GM19023 (cell line): ENCODE measurements around the gene ARTN.

ENCODE experiments used
- ATAC-seq: cut with Tn5 transposase; IDR thresholded peaks from one replicate; pipeline ENCODE4 v1.9.1; 2021; ENCODE audit warnings: mild to moderate bottlenecking, moderate library complexity; ENCODE audit not compliant: unreplicated experiment

ARTN gene

DNA sequence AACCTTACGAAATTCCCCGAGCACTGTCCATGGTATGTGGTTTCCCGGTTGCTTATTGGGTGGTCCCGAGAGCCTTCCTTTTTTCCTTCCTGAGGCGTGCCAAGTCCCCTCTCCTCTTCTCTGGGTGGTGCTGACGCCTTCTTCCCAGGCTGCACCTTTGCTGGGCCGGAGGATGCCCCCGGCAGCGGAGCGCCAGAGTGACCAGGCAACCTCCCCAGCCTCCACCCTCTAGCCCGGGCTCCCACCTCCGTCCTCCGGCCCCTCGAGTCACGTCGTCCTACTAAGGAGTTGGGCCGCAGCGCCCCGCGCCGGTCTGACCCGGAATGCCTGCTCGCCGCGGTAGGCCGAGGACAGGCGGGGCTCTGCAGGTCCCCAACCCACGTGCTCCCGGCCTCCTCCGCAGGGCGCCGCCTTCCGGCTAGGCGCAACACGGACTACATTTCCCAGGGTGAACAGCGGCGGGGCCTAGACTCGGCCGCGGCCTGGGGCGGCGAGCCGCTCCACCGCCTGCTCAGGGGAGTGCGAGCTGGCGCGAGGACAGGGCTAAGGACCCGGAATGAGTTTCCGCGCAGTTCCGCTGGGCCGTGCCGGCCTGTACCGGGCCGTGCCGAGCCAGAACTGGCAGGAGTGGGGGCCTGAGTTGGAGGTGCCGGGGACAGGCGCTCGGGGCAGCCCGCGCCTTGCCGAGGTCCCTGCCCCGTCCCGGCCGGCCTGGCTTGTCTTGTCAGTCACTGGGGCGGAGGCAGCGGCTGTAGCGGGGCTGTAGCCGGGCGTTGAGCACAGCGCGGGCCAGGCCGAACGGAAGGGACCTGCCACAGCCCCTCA lies 12.8 kb downstream of the ARTN start, which contains the start of gene IPO13:
IPO13 (plus strand) TSS at position 715 of the 825 bp plus-strand sequence. CDS start 651 bp downstream, outside the sequence.
- ATAC-seq: peak; percentile 91

GRCh38 chr1:43947061-43947873 lies 13.7 kb downstream of the ARTN start:
- ATAC-seq: peak; percentile 17

- no peak for ATAC-seq
Observed at GRCh38 chr1:43947874-43948437, 14.4 kb downstream of the ARTN start.

DNA sequence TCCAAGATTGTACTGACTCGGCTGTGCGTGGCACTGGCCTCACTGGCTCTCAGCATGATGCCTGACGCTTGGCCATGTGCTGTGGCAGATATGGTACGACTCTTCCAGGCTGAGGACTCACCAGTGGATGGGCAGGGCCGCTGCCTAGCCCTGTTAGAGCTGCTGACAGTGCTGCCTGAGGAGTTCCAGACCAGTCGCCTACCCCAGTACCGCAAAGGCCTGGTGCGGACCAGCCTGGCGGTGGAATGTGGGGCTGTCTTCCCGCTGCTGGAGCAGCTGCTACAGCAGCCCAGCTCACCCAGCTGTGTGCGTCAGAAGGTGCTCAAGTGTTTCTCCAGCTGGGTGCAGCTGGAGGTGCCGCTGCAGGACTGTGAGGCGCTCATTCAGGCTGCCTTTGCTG lies 16.1 kb downstream of the ARTN start:
- ATAC-seq: no peak

GRCh38 chr1:43951021-43951985 lies 17.7 kb downstream of the ARTN start:
- no peak for ATAC-seq

DNA sequence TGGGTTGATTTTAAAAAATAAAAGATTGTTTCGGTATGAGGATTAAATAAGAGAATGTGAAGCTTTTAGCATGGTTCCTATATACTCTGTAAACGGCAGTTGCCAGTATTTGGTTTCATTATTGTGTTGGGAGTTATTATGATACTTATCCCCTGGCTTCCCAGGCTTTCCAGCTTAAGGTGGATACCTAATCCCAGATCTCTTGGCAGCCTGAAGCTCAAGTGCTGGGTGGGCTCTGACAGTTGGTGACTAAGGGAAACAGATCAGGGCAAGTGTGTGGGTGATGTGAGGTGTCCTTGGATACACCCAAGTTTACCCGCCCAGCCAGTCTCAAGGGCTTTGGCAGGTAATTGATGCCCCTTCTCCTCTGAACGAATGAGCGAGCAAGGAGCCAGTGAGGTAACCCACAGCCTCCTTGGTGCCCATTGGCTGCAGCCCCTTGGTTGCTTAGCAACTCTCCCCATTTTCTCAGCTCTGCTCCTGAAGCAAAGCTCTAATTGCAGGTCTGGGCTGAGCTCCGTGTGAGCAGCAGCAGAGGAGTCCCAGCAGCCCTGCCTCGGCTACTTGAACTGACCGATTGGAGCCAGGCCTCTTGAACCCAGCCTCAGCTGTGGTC lies 19.2 kb downstream of the ARTN start:
- no peak for ATAC-seq

DNA sequence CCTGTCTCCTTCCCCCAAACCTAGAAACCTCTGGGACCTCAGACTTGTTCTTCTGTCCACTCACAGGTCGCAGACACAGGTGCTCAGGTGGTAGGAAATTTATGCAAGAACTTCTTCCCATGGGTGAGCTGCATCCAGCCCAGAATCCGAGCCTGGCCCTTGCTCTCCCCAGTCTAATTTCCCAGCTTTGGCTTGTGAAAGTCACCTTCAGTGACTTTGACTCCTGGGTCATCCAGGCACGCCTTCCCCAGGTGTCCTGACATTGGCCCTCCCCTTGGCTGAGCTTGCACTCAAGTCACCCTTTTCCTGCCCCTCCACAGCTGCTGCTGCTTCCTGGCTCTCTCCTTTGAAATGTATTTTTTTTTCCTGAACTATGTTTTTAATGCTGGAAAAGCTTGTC lies 19.8 kb downstream of the ARTN start:
- ATAC-seq: no peak

DNA sequence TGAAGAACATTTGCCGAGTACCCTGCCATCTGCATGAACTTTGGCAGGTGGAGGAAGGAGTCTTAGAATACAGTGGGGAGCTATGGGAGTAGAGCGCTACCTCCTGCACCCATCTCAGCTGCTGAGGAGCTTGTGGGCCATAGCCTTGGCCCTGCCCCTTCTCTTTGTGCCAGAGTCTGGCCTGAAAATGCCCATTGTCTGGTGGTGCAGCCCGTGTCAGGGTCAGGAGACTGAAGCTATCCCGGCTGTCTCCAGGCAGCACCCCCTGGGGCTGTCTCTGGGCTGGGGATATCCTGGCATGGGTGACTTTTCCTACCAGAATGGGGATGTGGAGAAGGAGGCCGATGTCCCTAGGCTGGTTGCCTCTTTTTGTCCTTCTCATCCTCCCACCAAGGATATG lies 20.4 kb downstream of the ARTN start:
- ATAC-seq: no peak

DNA sequence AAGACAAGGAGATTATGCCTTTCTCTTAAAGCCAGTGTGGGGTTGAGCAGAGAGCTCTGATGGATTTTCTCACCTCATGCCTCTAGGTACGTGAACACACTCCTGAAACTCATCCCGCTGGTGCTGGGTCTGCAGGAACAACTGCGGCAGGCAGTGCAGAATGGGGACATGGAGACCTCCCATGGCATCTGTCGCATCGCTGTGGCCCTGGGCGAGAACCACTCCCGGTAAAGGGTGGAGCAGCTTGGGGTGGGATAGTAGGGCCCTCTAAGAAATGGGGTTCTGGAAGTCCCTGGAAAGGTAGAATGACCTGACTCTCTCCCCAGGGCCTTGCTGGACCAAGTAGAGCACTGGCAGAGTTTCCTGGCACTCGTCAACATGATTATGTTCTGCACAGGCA lies 22.6 kb downstream of the ARTN start:
- no peak for ATAC-seq

- ATAC-seq: no peak
Observed at GRCh38 chr1:43957407-43958040, 23.9 kb downstream of the ARTN start.

GRCh38 chr1:43958351-43959255 lies 25.0 kb downstream of the ARTN start:
- ATAC-seq: no peak

GRCh38 chr1:43960798-43961197 lies 27.2 kb downstream of the ARTN start:
- ATAC-seq: no peak

- no peak for ATAC-seq
Observed at GRCh38 chr1:43961692-43962091, 28.1 kb downstream of the ARTN start.

DNA sequence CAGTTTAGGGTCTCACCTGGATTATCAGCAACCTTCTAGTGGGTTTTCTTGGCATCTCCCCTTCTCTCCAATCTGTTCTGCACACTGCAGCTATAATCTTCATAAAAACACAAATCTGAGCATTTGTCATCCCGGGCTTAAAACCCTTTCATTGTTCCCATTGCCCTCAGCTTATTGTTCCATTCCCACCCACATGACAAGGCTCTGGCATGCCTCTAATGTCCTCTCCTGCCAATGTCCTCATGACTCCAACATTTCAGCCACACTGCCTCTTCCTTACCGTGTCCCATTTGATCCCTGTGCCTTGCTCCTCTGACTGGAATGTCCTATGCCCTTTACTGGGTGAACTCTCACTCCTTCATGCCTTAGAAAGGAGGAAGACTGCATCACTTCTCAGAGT lies 28.7 kb downstream of the ARTN start:
- no peak for ATAC-seq

DNA sequence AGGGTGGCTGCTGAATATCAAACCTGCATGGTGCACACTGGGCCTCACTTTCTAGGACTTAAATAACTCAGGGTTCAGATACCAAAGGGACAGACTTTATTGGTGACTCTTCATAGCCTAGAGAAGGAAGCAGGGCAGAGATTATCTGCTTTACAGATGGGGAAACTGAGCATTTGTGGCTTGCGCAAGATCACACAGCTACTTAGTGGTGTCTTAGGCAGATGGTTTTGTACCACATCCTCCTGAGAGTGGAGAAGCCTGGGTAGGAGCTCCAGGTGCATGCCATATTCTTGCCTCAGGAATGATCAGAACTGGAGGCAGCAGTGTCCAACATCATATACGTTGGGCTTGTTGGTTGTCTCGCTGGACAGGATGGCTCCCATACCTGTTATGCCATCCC lies 29.4 kb downstream of the ARTN start:
- ATAC-seq: no peak

- no peak for ATAC-seq
Observed at GRCh38 chr1:43963890-43964289, 30.3 kb downstream of the ARTN start.

GRCh38 chr1:43965316-43965715 lies 31.7 kb downstream of the ARTN start:
- ATAC-seq: no peak

- ATAC-seq: no peak
Observed at GRCh38 chr1:43968348-43968948, 34.8 kb downstream of the ARTN start.
